Pulmonary artery endothelial cell (primary cell): ENCODE data around the gene MSTO1. TPM values are rescaled to one million over a fixed set of nuclear protein-coding genes. Genes with fewer than 3 reads are reported as not detected.

Experiments used
- total RNA-seq: library from RNA; depleted of rRNA; stranded (reverse); fragments of >200 nt; gene quantifications from 2 replicates; pipeline ENCODE4 v1.2.3, GENCODE V29; 2014

MSTO1 gene
- total RNA-seq, 1 donor from 2014 or later = 22.4 TPM

Other genes starting within 250 kb of the MSTO1 start
- gene ASH1L, start 47.4 kb upstream of the MSTO1 start, total RNA-seq = 14.4 and 19.2 TPM in 2 replicates
- gene YY1AP1, start 78.6 kb downstream of the MSTO1 start, total RNA-seq = 25.3 and 31.5 TPM in 2 replicates
- 56.5 and 58.7 TPM in 2 replicates for gene DAP3, start 78.9 kb downstream of the MSTO1 start, total RNA-seq
- 21.6 and 27.0 TPM in 2 replicates for gene GON4L, start 247.0 kb downstream of the MSTO1 start, total RNA-seq
- 33.0 and 53.4 TPM in 2 replicates for gene SYT11, start 249.3 kb downstream of the MSTO1 start, total RNA-seq